BE2C (cell line): Measurements from ENCODE around the gene SLC19A2.

ENCODE experiments used
- DNase-seq: peaks from one replicate; pipeline ENCODE4 v3.0.0-alpha.2; 2020
- H3K27me3 ChIP-seq: fragments of 250-450 bp; sonication (Bioruptor Pico); 2 replicates; pipeline ENCODE4 v1.5.1; 2020; ENCODE audit warnings: mild to moderate bottlenecking
- H3K36me3 ChIP-seq: fragments of 250-450 bp; sonication (Bioruptor Pico); 2 replicates; pipeline ENCODE4 v1.5.1; 2020; ENCODE audit warnings: mild to moderate bottlenecking
- H3K4me1 ChIP-seq: fragments of 250-450 bp; sonication (Bioruptor Pico); 2 replicates; pipeline ENCODE4 v1.5.1; 2020
- H3K4me3 ChIP-seq: 2 replicates; pipeline ENCODE4 v1.5.1; 2011; ENCODE audit warnings: low read depth, low read length
- H3K9me3 ChIP-seq: fragments of 250-450 bp; sonication (Bioruptor Pico); 2 replicates; pipeline ENCODE4 v1.5.1; 2020
- TF ChIP-seq, protein P1 (sequence below): IDR thresholded peaks from 2 replicates; pipeline ENCODE4 v1.5.1; 2012; ENCODE audit warnings: mild to moderate bottlenecking, low read depth, low read length

Gene SLC19A2

DNA sequence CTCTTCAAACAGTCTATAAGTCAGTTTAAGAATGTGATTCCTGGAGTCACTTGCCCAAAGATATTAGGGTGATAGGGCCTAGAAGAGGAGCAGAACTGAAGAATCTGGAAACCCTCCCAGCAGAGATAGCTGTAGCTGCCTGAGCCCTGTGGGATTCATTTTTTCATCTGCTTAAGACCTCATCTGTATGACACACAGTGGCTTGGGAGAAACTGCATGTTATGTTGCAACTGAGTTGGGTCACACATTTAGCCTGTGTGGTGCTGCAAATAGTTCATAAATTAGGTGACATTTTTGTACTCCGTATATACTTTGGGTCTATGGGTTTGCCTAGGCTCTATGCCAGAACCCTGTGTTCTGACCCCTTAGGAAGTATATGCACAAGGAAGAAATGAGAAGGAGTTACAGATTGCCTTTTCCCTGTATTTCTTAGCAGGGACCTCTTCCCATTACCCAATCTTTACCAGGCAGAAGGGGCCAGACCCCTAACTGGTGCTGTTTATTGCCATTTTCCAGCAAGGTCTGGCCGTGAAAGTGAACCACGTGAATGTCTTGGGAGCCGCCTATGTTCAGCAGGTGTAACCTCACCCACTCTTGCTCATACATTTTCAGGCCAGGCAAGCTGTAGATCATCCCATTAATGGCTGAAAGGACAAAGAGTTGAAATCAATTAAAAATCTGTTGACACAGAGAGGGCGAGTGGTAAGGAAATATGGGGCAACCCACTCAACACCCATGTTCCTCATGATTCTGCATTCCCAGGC lies 41.9 kb upstream of the SLC19A2 start:
- H3K36me3 ChIP-seq = no peaks in the 10 kb centered on the region
- TF ChIP-seq, protein P1, sequence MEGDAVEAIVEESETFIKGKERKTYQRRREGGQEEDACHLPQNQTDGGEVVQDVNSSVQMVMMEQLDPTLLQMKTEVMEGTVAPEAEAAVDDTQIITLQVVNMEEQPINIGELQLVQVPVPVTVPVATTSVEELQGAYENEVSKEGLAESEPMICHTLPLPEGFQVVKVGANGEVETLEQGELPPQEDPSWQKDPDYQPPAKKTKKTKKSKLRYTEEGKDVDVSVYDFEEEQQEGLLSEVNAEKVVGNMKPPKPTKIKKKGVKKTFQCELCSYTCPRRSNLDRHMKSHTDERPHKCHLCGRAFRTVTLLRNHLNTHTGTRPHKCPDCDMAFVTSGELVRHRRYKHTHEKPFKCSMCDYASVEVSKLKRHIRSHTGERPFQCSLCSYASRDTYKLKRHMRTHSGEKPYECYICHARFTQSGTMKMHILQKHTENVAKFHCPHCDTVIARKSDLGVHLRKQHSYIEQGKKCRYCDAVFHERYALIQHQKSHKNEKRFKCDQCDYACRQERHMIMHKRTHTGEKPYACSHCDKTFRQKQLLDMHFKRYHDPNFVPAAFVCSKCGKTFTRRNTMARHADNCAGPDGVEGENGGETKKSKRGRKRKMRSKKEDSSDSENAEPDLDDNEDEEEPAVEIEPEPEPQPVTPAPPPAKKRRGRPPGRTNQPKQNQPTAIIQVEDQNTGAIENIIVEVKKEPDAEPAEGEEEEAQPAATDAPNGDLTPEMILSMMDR = no peak
- DNase-seq = no peak
- H3K27me3 ChIP-seq = peaks cover 28% of the 10 kb centered on the region
- H3K4me3 ChIP-seq = no peak overlapping the region
- no peaks in the 10 kb centered on the region for H3K9me3 ChIP-seq
- H3K4me1 ChIP-seq = no peaks in the 10 kb centered on the region

DNA sequence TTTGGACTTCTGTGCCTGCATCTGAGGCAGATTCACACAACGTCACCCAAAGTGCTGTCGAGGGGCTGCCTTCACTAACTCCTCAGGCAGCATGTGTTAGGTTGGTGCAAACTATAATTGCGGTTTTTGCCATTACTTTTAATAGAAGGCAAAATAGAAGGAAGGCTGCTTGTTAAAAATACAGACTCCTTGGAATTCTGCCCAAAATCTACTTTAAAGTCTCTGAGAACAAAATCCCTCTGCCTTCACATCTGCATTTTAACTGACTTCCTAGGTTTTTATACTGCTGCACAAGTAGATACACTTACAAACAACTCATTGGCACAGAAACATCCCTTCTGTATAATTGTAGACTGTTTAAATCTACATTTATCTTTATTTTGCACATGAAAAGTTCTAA lies 41.3 kb upstream of the SLC19A2 start:
- H3K4me3 ChIP-seq = no peak overlapping the region

DNA sequence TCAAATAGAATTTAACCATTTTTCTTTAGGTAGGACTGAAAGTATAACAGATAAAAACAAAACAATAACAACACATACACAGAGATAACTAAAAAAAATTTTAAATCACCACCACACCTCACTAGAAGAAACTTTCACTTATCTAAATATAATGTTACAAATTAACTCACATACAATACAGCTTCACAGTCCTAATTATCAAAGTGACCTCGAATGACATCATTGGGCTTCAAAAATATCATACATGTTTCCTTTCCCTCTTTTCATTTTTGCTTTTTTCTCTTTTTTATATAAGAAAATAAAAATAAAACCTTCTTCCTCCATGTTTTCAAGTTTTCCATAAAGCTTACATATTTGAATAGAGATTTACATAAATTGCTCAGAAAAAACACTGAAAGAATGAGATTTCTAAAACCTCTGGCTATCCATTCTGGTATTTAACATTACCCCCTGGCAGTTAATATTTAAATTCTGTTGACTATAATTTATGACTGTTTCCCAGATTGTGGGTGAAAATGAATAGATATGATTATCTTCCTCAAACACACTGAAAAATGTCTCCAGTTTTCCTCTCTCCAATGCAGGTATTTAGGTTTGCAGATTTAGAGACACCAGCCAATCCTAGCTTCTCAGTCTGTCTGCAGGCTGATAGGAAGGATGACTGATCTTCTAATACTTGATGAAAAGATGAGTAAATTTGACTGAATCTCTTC lies 40.5 kb upstream of the SLC19A2 start:
- no peak overlapping the region for H3K4me3 ChIP-seq
- TF ChIP-seq, protein P1 = no peak
- DNase-seq = no peak

More for the DNA sequence above, 41.3 kb upstream of the SLC19A2 start:
- Histone ChIP-seq H3K4me1 (no peaks in the 10 kb centered on the region), H3K36me3 (no peaks in the 10 kb centered on the region), H3K9me3 (no peaks in the 10 kb centered on the region), H3K27me3 (peaks cover 28% of the 10 kb centered on the region)
- TF ChIP-seq, protein P1 = no peak
- no peak for DNase-seq

DNA sequence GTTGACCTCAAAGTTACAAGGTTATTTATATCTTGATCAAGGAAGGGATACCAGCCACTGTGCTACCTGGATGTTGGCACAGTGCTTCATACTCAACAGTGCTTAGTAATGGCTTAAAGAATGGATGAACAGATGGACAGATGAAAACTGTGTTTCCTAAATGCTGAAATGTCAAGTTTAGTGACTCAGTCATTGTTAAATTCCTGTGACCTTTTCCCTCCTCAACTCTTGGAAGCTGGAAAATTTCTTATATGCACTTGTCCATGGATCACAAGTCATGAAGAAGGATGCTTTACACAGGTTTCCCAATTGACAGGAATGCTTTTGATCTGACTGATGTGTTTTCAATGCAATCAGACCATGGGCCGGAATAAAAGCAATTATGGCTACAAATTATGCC lies 39.6 kb upstream of the SLC19A2 start:
- no peaks in the 10 kb centered on the region for H3K4me1 ChIP-seq
- no peaks in the 10 kb centered on the region for H3K36me3 ChIP-seq
- no peak overlapping the region for H3K4me3 ChIP-seq
- H3K27me3 ChIP-seq = peaks cover 17% of the 10 kb centered on the region
- H3K9me3 ChIP-seq = no peaks in the 10 kb centered on the region
- no peak for DNase-seq
- TF ChIP-seq, protein P1 = no peak

More for the DNA sequence above, 40.5 kb upstream of the SLC19A2 start:
- Histone ChIP-seq H3K36me3 (no peaks in the 10 kb centered on the region), H3K9me3 (no peaks in the 10 kb centered on the region), H3K4me1 (no peaks in the 10 kb centered on the region), H3K27me3 (peaks cover 25% of the 10 kb centered on the region)

DNA sequence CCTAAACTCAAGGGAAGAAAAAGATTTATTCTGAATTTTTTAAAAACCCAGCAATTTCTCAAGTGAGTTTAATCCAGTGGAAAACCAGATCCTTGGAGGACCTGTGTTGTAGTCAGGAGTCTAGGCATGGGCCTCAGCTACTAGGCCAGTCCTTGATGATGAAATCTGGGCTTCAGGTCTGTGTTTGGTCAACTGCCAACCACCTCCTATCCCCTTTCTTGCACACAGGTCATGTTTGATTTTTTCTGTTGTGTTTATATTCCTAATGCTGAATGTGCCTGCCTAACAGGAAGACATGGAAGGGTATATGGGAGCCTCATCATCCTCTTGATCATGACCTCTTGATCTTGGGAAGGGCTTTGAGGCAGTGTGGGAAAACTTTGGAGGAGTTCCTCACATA lies 38.2 kb upstream of the SLC19A2 start:
- peaks cover 6% of the 10 kb centered on the region for H3K27me3 ChIP-seq
- no peak for DNase-seq
- TF ChIP-seq, protein P1 = no peak

DNA sequence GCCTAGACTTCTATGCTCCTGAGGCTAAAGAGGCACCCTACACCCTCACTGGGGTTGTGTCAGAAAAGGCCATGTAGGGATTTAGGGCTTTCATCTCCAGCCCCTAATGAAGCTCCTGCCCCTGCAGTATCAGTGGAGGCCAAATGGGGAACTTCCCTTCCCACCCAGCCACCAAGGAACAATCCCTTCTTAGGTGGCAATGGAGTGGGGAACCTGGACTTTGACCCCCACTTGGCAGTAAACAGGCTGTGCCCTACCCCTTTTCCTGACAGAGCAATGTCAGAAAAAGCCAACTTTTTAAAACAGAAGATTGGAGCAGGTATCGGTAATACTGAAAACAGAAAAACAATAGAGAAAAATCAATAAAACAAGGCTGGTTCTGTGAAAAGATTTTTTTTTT lies 35.5 kb upstream of the SLC19A2 start:
- no peak for DNase-seq
- Histone ChIP-seq H3K4me3 (no peak overlapping the region), H3K4me1 (no peaks in the 10 kb centered on the region), H3K9me3 (no peaks in the 10 kb centered on the region), H3K36me3 (no peaks in the 10 kb centered on the region), H3K27me3 (no peaks in the 10 kb centered on the region)
- TF ChIP-seq, protein P1 = no peak

More for the DNA sequence above, 38.2 kb upstream of the SLC19A2 start:
- Histone ChIP-seq H3K4me3 (no peak overlapping the region), H3K36me3 (no peaks in the 10 kb centered on the region), H3K9me3 (no peaks in the 10 kb centered on the region), H3K4me1 (no peaks in the 10 kb centered on the region)
